Gastrocnemius medialis (tissue), 4 donors: ENCODE data around the gene WFDC1. TPM values are rescaled to one million over a fixed set of nuclear protein-coding genes. Genes with fewer than 3 reads are reported as not detected.

Source experiments
- ATAC-seq, 2 donors: fragments of 150-250 bp; one replicate each; pipeline ENCODE4 v1.9.1; 2016
- DNase-seq, 2 donors: peaks; one replicate each; pipeline ENCODE4 v3.0.0-alpha.2; 2019
- H3K27ac ChIP-seq, 4 donors: fragments of 200-600 bp; sonication (generic); 1 replicate in 1 of 4; 2 replicates in 3 of 4; pipeline ENCODE4 v1.5.1; 2016 to 2018; ENCODE audit warnings: mild to moderate bottlenecking in 2 of 4, moderate library complexity in 1 of 4
- H3K27me3 ChIP-seq, 3 donors: fragments of 200-600 bp; sonication (generic) in 2 of 3; 1 replicate in 1 of 3; 2 replicates in 2 of 3; pipeline versions ENCODE4 v1.5.1 to v1.6.0; 2016 to 2019; ENCODE audit warnings: mild to moderate bottlenecking in 1 of 3, moderate library complexity in 1 of 3
- H3K36me3 ChIP-seq, 2 donors: fragments of 200-600 bp; sonication (generic) in 1 of 2; one replicate each; pipeline ENCODE4 v1.5.1; 2017 to 2018
- H3K4me1 ChIP-seq, 2 donors: fragments of 200-600 bp; sonication (generic) in 1 of 2; one replicate each; pipeline ENCODE4 v1.5.1; 2016 to 2017; ENCODE audit warnings: mild to moderate bottlenecking in 2 of 2
- H3K4me3 ChIP-seq, 4 donors: fragments of 200-600 bp; sonication (generic) in 3 of 4; 1 replicate in 1 of 4; 2 replicates in 3 of 4; pipeline ENCODE4 v1.5.1; 2016 to 2019; ENCODE audit warnings: mild to moderate bottlenecking in 2 of 4
- H3K9me3 ChIP-seq, 3 donors: fragments of 200-600 bp; sonication (generic) in 2 of 3; 1 replicate in 1 of 3; 2 replicates in 2 of 3; pipeline ENCODE4 v1.5.1; 2016 to 2019
- POLR2A ChIP-seq, 2 donors: fragments of 450-650 bp; IDR thresholded peaks; one replicate each; pipeline ENCODE4 v1.6.1; 2017; ENCODE audit warnings: antibody characterized with exemption in 2 of 2, mild to moderate bottlenecking in 2 of 2, moderate library complexity in 2 of 2
- in situ Hi-C, 4 donors: fragments of 200-750 bp; cut with MboI; loops; one replicate each; pipeline versions ENCODE4 v1.15.0 to v1.8.0; 2017; ENCODE audit warnings: low sequenced_read_pairs in 4 of 4
- intact Hi-C: fragments of 100-400 bp; cut with DNase I; formaldehyde crosslinking; loops from one replicate; pipeline ENCODE4 v1.15.1; 2023; ENCODE audit warnings: low total_unique reads
- total RNA-seq, 4 donors: library from RNA; depleted of rRNA; stranded (reverse); fragments of >200 nt; gene quantifications; one replicate each; pipeline versions ENCODE4 v1.1.0 to v1.2.3, GENCODE V29; 2016
- TF ChIP-seq, protein P1 (sequence below), 5 experiments: fragments of 450-650 bp in 3 of 5; fragments of 200-600 bp in 2 of 5; sonication (generic) in 2 of 5; IDR thresholded peaks in 4 of 5; conservative IDR thresholded peaks in 1 of 5; 1 replicate in 4 of 5; 2 replicates in 1 of 5; pipeline ENCODE4 v1.5.1; 2016 to 2019; ENCODE audit warnings: antibody characterized with exemption in 5 of 5, mild to moderate bottlenecking in 3 of 5, moderate library complexity in 3 of 5

The WFDC1 gene
- total RNA-seq, 4 donors from 2014 or later, result 0.40 to 0.68 (median 0.49) TPM; not detected in 1

DNA sequence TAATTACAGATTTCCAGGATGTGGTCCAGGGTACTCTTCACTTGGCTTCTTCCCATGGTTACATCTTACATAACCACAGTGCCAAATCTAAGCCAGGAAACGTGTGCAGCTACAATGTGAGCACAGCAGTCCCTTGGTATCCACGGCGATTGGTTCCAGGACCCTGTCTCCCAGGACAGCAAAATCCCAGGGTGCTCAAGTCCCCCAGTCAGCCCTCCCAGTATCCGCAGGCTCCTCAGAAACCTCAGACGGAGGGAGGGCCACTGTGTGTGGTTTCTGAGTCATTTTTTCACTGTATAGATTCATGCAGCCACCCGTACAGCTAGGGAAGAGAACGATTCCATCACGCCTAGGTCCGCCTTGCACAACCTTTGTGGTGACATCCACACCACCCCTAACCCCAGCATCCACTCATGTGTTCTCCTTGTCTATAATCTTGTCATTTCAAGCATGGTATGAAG is 62.5 kb downstream of the WFDC1 start:
- TF ChIP-seq POLR2A (IDR thresholded peaks at IDR 0.05), result no peak
- TF ChIP-seq, protein P1, sequence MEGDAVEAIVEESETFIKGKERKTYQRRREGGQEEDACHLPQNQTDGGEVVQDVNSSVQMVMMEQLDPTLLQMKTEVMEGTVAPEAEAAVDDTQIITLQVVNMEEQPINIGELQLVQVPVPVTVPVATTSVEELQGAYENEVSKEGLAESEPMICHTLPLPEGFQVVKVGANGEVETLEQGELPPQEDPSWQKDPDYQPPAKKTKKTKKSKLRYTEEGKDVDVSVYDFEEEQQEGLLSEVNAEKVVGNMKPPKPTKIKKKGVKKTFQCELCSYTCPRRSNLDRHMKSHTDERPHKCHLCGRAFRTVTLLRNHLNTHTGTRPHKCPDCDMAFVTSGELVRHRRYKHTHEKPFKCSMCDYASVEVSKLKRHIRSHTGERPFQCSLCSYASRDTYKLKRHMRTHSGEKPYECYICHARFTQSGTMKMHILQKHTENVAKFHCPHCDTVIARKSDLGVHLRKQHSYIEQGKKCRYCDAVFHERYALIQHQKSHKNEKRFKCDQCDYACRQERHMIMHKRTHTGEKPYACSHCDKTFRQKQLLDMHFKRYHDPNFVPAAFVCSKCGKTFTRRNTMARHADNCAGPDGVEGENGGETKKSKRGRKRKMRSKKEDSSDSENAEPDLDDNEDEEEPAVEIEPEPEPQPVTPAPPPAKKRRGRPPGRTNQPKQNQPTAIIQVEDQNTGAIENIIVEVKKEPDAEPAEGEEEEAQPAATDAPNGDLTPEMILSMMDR (IDR thresholded peaks at IDR 0.05 in 4 of 5, conservative IDR thresholded peaks at IDR 0.05 in 1 of 5), result no peak
- intact Hi-C loops, result no loop called here
- no peak overlapping the region for H3K4me3 ChIP-seq
- no peaks in the 10 kb centered on the region for H3K9me3 ChIP-seq
- H3K4me1 ChIP-seq, result no peaks in the 10 kb centered on the region
- in situ Hi-C loops, result no loop called here
- DNase-seq, result no peak
- H3K36me3 ChIP-seq, result no peaks in the 10 kb centered on the region
- H3K27ac ChIP-seq, result no peak overlapping the region
- ATAC-seq, result no peak
- H3K27me3 ChIP-seq, result no peaks in the 10 kb centered on the region

DNA sequence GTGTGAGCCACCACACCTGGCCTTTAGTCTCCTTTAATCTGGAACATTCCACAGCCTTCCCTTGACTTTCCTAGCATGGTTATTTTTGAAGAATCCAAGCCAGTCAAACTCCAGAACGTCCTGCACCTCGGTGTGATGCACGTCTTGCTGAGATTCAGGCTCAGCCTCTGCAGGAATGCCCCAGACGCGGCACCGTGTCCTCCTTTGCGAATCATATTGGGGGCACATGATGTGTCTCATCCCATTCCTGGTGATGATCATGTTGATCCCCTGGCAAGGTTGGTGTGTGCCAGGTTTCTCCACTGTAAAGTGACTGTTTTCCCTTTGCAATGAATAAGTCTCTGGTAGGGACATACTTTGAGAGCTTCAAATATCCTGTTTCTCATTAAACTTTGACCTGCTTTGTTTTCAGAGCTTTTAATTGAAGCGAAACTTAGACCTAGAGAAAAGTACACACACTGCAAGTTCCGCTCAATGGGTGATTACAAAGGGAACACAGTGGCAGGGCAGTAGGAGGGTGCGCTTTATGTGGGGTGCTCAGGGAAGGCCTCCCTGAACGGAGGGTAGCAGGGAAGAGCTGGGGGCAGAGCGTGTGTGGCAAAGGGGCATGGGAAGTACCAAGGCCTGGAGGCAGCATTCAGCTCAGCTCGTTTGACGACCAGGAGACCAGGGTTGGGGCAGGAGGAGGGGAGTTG is 64.1 kb downstream of the WFDC1 start:
- ATAC-seq (no peak), DNase-seq (no peak)
- no peaks in the 10 kb centered on the region for H3K27me3 ChIP-seq
- no peak overlapping the region for H3K4me3 ChIP-seq
- H3K4me1 ChIP-seq, result no peaks in the 10 kb centered on the region
- intact Hi-C loops (no loop called here), in situ Hi-C loops (no loop called here)
- no peaks in the 10 kb centered on the region for H3K36me3 ChIP-seq
- H3K9me3 ChIP-seq, result no peaks in the 10 kb centered on the region
- no peak overlapping the region for H3K27ac ChIP-seq
- TF ChIP-seq, protein P1 (IDR thresholded peaks at IDR 0.05 in 4 of 5, conservative IDR thresholded peaks at IDR 0.05 in 1 of 5), result no peak
- no peak for TF ChIP-seq POLR2A (IDR thresholded peaks at IDR 0.05)

DNA sequence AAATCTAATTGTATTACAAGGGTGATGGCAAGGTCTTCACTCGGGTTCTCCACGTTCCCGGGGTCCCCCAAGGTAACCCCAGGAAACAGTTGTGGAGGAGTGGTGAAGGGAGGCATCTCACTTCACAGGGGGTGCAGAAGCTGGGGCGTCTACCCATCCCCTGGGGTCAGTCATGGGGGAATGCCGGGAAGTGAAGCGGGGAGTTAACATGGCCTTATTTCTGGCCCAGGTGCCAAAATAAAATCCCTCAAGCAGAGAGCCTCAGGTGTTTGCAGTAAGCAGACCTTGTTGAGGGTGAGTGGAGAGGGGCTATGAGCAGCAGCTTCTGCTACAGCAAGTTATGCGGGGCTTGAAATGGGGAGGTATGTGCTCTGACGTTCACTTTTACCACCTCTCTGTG is 64.6 kb downstream of the WFDC1 start:
- no peak for TF ChIP-seq POLR2A (IDR thresholded peaks at IDR 0.05)
- TF ChIP-seq, protein P1 (IDR thresholded peaks at IDR 0.05 in 4 of 5, conservative IDR thresholded peaks at IDR 0.05 in 1 of 5), result no peak
- intact Hi-C loops (no loop called here), in situ Hi-C loops (no loop called here)
- DNase-seq (no peak), ATAC-seq (no peak)
- Histone ChIP-seq H3K9me3 (no peaks in the 10 kb centered on the region), H3K4me3 (no peak overlapping the region), H3K27me3 (no peaks in the 10 kb centered on the region), H3K27ac (no peak overlapping the region), H3K36me3 (no peaks in the 10 kb centered on the region), H3K4me1 (no peaks in the 10 kb centered on the region)

- H3K36me3 ChIP-seq, result no peaks in the 10 kb centered on the region
- TF ChIP-seq, protein P1 (IDR thresholded peaks at IDR 0.05 in 4 of 5, conservative IDR thresholded peaks at IDR 0.05 in 1 of 5), result no peak
- no peak for TF ChIP-seq POLR2A (IDR thresholded peaks at IDR 0.05)
- no peak for DNase-seq
- intact Hi-C loops, result no loop called here
- no peaks in the 10 kb centered on the region for H3K27me3 ChIP-seq
- H3K9me3 ChIP-seq, result no peaks in the 10 kb centered on the region
- ATAC-seq, result no peak
- H3K4me1 ChIP-seq, result no peaks in the 10 kb centered on the region
- H3K4me3 ChIP-seq, result no peak overlapping the region
- in situ Hi-C loops, result no loop called here
- H3K27ac ChIP-seq, result no peak overlapping the region
Measured at GRCh38 chr16:84360170-84360569, 65.5 kb downstream of the WFDC1 start.

GRCh38 chr16:84360748-84361147 is 66.1 kb downstream of the WFDC1 start:
- in situ Hi-C loops, result no loop called here
- H3K4me1 ChIP-seq, result no peaks in the 10 kb centered on the region
- no peak overlapping the region for H3K27ac ChIP-seq
- ATAC-seq (no peak), DNase-seq (no peak)
- intact Hi-C loops, result no loop called here
- no peak overlapping the region for H3K4me3 ChIP-seq
- H3K27me3 ChIP-seq, result no peaks in the 10 kb centered on the region
- H3K9me3 ChIP-seq, result no peaks in the 10 kb centered on the region
- TF ChIP-seq, protein P1 (IDR thresholded peaks at IDR 0.05 in 4 of 5, conservative IDR thresholded peaks at IDR 0.05 in 1 of 5), result no peak
- TF ChIP-seq POLR2A (IDR thresholded peaks at IDR 0.05), result no peak
- no peaks in the 10 kb centered on the region for H3K36me3 ChIP-seq
